Parathyroid adenoma (tissue), 2 donors: ENCODE data around the gene FES.
"Not testable (repeated sequence)": the region's sequence is repeated elsewhere in the genome, so short reads cannot be mapped to it uniquely, and the experiment has no call there.

Experiments used
- H2AFZ ChIP-seq: fragments of 300-600 bp; sonication (generic); one replicate; pipeline ENCODE4 v1.7.0; 2017; ENCODE audit warnings: antibody characterized with exemption, mild to moderate bottlenecking
- H3K27ac ChIP-seq: fragments of 300-600 bp; sonication (generic); one replicate; pipeline ENCODE4 v1.7.0; 2017
- H3K27me3 ChIP-seq: fragments of 300-600 bp; sonication (generic); one replicate; pipeline ENCODE4 v1.7.0; 2017; ENCODE audit warnings: low read length; ENCODE audit not compliant: control insufficient read depth, insufficient read depth
- H3K36me3 ChIP-seq: fragments of 300-600 bp; sonication (generic); one replicate; pipeline ENCODE4 v1.7.0; 2017; ENCODE audit warnings: low read length; ENCODE audit not compliant: control insufficient read depth, insufficient read depth
- H3K4me1 ChIP-seq: fragments of 300-600 bp; sonication (generic); one replicate; pipeline ENCODE4 v1.7.0; 2017; ENCODE audit warnings: control low read depth
- H3K4me2 ChIP-seq: fragments of 300-600 bp; sonication (generic); one replicate; pipeline ENCODE4 v1.7.0; 2017; ENCODE audit warnings: low read length
- H3K4me3 ChIP-seq: fragments of 300-600 bp; sonication (generic); one replicate; pipeline ENCODE4 v1.7.0; 2017; ENCODE audit warnings: low read depth, low read length
- H3K79me2 ChIP-seq: fragments of 300-600 bp; sonication (generic); one replicate; pipeline ENCODE4 v1.7.0; 2017; ENCODE audit warnings: control low read depth
- H3K9ac ChIP-seq: fragments of 300-600 bp; sonication (generic); one replicate; pipeline ENCODE4 v1.7.0; 2017; ENCODE audit warnings: mild to moderate bottlenecking
- H3K9me3 ChIP-seq: fragments of 300-600 bp; sonication (generic); one replicate; pipeline ENCODE4 v1.7.0; 2017; ENCODE audit warnings: low read length; ENCODE audit not compliant: control insufficient read depth
- TF ChIP-seq, protein P1 (sequence below): fragments of 300-600 bp; sonication (generic); IDR thresholded peaks from one replicate; pipeline ENCODE4 v1.7.0; 2017; ENCODE audit warnings: antibody characterized with exemption, mild to moderate bottlenecking
- donor health status: primary hyperparathyroidism.

Gene FES

DNA sequence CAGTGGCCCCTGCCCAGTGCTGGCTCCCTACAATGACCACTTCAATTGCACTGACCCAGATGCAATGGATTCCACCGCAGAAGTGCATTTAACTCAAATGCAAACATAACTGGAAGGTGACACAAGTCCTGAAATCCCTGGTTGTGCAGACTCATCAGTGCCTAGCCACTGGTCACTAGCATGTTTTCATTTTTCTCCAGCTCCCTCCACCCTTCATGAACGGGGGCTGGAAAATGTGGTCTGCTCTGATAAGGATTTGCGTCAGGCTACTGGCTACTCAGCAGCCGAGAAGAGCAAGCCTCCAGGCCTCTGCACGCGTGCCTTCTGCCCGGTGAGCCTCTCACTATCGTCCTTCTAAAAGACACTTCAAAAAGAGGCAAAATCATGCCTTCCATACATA is 43.4 kb upstream of the FES start:
- Histone ChIP-seq H3K36me3 (no peaks in the 10 kb centered on the region), H3K27me3 (no peaks in the 10 kb centered on the region), H2AFZ (no peak overlapping the region), H3K4me1 (no peaks in the 10 kb centered on the region), H3K9ac (no peak overlapping the region), H3K27ac (no peak overlapping the region), H3K79me2 (no peaks in the 10 kb centered on the region), H3K4me2 (no peak overlapping the region), H3K9me3 (no peaks in the 10 kb centered on the region), H3K4me3 (no peak overlapping the region)
- TF ChIP-seq, protein P1, sequence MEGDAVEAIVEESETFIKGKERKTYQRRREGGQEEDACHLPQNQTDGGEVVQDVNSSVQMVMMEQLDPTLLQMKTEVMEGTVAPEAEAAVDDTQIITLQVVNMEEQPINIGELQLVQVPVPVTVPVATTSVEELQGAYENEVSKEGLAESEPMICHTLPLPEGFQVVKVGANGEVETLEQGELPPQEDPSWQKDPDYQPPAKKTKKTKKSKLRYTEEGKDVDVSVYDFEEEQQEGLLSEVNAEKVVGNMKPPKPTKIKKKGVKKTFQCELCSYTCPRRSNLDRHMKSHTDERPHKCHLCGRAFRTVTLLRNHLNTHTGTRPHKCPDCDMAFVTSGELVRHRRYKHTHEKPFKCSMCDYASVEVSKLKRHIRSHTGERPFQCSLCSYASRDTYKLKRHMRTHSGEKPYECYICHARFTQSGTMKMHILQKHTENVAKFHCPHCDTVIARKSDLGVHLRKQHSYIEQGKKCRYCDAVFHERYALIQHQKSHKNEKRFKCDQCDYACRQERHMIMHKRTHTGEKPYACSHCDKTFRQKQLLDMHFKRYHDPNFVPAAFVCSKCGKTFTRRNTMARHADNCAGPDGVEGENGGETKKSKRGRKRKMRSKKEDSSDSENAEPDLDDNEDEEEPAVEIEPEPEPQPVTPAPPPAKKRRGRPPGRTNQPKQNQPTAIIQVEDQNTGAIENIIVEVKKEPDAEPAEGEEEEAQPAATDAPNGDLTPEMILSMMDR = no peak

DNA sequence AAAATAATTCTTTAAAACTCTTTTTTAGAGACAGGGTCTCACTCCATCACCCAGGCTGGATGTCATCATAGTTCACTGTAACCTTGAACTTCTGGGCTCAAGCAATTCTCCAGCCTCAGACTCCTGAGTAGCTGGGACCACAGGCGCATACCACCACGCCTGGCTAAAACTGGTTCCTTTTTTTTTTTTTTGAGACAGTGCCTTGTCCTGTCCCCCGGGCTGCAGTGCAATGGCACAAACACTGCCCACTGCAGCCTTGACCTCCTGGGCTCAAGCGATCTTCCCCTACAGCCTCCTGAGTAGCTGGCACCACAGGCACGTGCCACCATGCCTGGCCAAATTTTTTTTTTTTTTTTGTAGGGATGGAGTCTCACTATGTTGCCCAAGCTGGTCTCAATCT is 39.6 kb upstream of the FES start:
- no peaks in the 10 kb centered on the region for H3K79me2 ChIP-seq
- H3K4me3 ChIP-seq = no peak overlapping the region
- H3K36me3 ChIP-seq = no peaks in the 10 kb centered on the region
- H3K27me3 ChIP-seq = no peaks in the 10 kb centered on the region
- no peaks in the 10 kb centered on the region for H3K9me3 ChIP-seq
- no peak overlapping the region for H2AFZ ChIP-seq
- H3K4me2 ChIP-seq = no peak overlapping the region
- H3K27ac ChIP-seq = no peak overlapping the region
- no peaks in the 10 kb centered on the region for H3K4me1 ChIP-seq
- H3K9ac ChIP-seq = no peak overlapping the region
- TF ChIP-seq, protein P1 = no peak

DNA sequence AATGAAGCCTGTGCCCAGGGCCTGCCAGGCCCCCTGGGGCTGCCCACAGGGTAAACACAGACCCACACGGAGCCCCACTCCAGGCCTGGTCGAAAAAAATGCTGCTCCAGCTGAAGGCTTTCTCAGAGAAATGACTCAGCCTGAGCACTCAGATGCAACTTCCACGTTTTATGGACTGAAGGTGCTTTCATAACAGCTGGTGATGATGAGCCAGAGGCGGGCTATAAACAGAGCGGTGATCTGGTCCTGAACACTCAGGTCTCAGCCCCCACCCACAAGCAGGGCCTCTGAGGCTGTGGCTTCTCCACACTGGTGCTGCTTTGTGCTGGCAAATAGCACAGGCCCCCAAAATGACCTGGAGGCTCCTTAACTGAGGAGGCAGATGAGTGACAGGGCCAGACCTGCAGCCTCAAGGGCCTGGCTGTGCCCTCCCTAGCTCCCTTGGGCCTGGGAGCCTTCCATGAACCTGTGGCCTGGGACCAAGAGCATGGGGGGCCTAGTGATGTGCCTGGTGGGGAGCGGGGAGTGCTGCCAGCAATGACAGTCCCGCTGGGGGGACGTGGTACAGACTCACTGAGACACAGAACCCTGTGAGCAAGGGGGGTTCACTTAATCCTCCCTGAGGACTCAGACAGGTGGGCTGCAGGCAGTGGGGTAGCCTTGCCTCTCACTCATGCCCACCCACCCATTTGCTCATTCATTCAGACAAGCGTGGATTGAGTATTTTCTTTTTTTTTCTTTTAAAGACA is 38.9 kb upstream of the FES start:
- H3K36me3 ChIP-seq = no peaks in the 10 kb centered on the region
- H3K27ac ChIP-seq = no peak overlapping the region
- H3K4me3 ChIP-seq = no peak overlapping the region
- no peaks in the 10 kb centered on the region for H3K4me1 ChIP-seq
- no peak overlapping the region for H2AFZ ChIP-seq
- H3K9me3 ChIP-seq = no peaks in the 10 kb centered on the region
- H3K27me3 ChIP-seq = no peaks in the 10 kb centered on the region
- TF ChIP-seq, protein P1 = no peak
- H3K79me2 ChIP-seq = no peaks in the 10 kb centered on the region
- H3K4me2 ChIP-seq = no peak overlapping the region
- no peak overlapping the region for H3K9ac ChIP-seq

DNA sequence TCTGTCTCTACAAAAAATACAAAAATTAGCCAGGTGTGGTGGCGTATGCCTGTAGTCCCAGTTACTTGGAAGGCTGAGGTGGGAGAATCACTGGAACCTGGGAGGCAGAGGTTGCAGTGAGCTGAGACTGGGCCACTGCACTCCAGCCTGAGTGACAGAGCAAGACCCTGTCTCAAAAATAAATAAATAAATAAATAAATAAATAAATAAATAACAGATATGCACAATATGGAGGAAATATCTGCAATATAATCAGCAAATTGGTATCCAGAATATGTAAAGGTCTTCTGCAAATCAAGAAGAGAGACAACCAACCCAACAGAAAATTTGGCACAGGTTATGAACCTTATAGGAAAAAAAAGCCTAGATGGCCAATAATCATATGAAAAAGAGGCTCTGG is 34.9 kb upstream of the FES start:
- not testable (repeated sequence) for H3K4me2 ChIP-seq, H3K36me3 ChIP-seq, H2AFZ ChIP-seq, H3K4me1 ChIP-seq, H3K79me2 ChIP-seq, H3K9me3 ChIP-seq, H3K9ac ChIP-seq, H3K27me3 ChIP-seq, H3K4me3 ChIP-seq, H3K27ac ChIP-seq

DNA sequence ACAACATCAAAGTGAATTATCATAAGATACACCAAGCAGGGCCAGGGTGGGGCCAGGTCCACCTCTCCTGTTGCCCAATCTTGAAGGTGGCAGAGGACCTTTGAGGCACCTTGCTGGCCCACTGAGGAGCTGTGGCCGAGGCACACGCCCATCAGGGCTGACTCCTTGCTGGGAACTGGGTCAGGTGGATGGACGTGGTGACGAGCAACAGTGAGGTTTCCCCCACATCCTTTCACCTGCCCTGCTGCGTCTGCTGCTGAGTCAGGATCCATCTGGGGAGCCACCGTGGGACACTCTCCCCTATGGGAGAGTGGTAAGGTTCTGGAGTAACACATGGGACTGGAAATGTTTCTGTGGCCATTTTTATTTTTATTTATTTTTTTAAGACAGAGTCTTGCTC is 33.2 kb upstream of the FES start:
- TF ChIP-seq, protein P1 = no peak
- H3K36me3 ChIP-seq = no peaks in the 10 kb centered on the region
- no peak overlapping the region for H2AFZ ChIP-seq
- H3K27me3 ChIP-seq = no peaks in the 10 kb centered on the region
- H3K27ac ChIP-seq = no peak overlapping the region
- no peak overlapping the region for H3K4me2 ChIP-seq
- H3K79me2 ChIP-seq = no peaks in the 10 kb centered on the region
- no peaks in the 10 kb centered on the region for H3K9me3 ChIP-seq
- no peak overlapping the region for H3K4me3 ChIP-seq
- H3K9ac ChIP-seq = no peak overlapping the region
- no peaks in the 10 kb centered on the region for H3K4me1 ChIP-seq
